Activated CD4-positive, alpha-beta T cell treated with anti-CD3 and anti-CD28 coated beads, Interleukin-2, amount 10 ng/mL, durations not matched to agents 7 days and 5 days (primary cell): ENCODE measurements around the gene CCL4. TPM values are rescaled to one million over a fixed set of nuclear protein-coding genes. Genes with fewer than 3 reads are reported as not detected.

Experiments
- CTCF ChIA-PET: fragments of 350-600 bp; sonication (Branson Sonifier 250); formaldehyde crosslinking; loops from one replicate; lab custom pipeline; 2021; ENCODE audit warnings: antibody characterized with exemption; lab: Charles Lee
- POLR2A ChIA-PET: fragments of 350-600 bp; sonication (Branson Sonifier 250); formaldehyde crosslinking; loops from one replicate; lab custom pipeline; 2021; ENCODE audit warnings: antibody characterized with exemption; lab: Charles Lee
- DNase-seq: peaks from one replicate; pipeline ENCODE4 v3.0.0-alpha.2; 2020
- H3K27ac Mint-ChIP-seq: one replicate; pipeline ENCODE4 v1.8.0; 2021; ENCODE audit warnings: mild to moderate bottlenecking, moderate library complexity, mixed read lengths
- H3K27me3 Mint-ChIP-seq: one replicate; pipeline ENCODE4 v1.8.0; 2021; ENCODE audit warnings: mixed read lengths
- H3K36me3 Mint-ChIP-seq: one replicate; pipeline ENCODE4 v1.8.0; 2021; ENCODE audit warnings: low read depth, mixed read lengths
- H3K4me1 Mint-ChIP-seq: one replicate; pipeline ENCODE4 v1.8.0; 2021; ENCODE audit warnings: mixed read lengths
- H3K4me3 Mint-ChIP-seq: one replicate; pipeline ENCODE4 v1.8.0; 2021; ENCODE audit warnings: mild to moderate bottlenecking, moderate library complexity, mixed read lengths
- H3K9me3 Mint-ChIP-seq: one replicate; pipeline ENCODE4 v1.8.0; 2021; ENCODE audit warnings: mixed read lengths
- total RNA-seq, 2 experiments: library from RNA; stranded (reverse); gene quantifications; one replicate each; pipeline ENCODE4 v1.2.3, GENCODE V29; 2021

The CCL4 gene
- total RNA-seq, 2 experiments from 2014 or later: 2.8 to 3.9 TPM

DNA sequence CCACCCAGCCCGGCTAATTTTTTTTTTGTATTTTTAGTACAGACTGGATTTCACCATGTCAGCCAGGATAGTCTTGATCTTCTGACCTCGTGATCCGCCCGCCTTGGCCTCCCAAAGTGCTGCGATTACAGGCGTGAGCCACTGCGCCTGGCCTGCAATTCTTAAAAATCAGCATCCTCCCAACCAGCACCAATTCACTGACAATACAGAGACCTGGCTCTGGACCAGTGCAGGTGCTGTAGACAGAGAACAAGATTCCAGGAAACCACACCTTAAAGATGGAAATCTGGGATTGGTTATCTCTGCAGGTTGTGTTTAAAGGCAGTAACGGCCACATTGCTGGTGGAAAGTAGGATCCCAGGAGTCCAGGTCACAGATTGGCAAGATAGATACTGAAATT lies 39.2 kb downstream of the CCL4 start:
- H3K27me3 Mint-ChIP-seq: peaks cover 12% of the 10 kb centered on the region
- no peaks in the 10 kb centered on the region for H3K4me1 Mint-ChIP-seq
- ChIA-PET CTCF (interaction anchor here (0.5 kb wide), 1 partner anchor 26 kb away, joined by 5 read pairs; no protein-coding TSS in a partner anchor), POLR2A (no interaction called here)
- no peak overlapping the region for H3K27ac Mint-ChIP-seq
- H3K36me3 Mint-ChIP-seq: no peaks in the 10 kb centered on the region
- no peak for DNase-seq
- H3K9me3 Mint-ChIP-seq: no peaks in the 10 kb centered on the region
- H3K4me3 Mint-ChIP-seq: no peak overlapping the region

DNA sequence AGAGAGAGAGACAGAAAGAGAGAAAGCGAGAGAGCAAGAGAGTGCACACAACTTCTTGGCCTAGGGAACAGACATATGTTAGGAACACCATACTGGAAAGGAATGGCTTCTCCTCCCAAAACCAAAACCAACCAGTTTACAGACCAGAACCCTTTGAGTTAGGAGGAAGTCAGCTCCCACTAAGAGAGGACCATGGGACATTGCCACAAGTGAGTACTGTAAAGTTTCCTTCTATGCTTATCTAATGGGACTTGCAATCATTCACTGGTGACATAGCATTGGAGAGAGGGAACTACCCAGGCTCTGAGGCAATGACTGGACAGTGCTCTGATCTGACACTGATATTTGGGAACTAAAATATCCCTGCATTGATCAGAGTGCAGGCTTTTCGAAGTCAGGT lies 40.4 kb downstream of the CCL4 start:
- H3K27ac Mint-ChIP-seq: no peak overlapping the region
- H3K36me3 Mint-ChIP-seq: no peaks in the 10 kb centered on the region
- H3K4me1 Mint-ChIP-seq: no peaks in the 10 kb centered on the region
- H3K27me3 Mint-ChIP-seq: peaks cover 15% of the 10 kb centered on the region
- ChIA-PET POLR2A (no interaction called here), CTCF (no interaction called here)
- no peak overlapping the region for H3K4me3 Mint-ChIP-seq
- no peaks in the 10 kb centered on the region for H3K9me3 Mint-ChIP-seq
- DNase-seq: no peak

DNA sequence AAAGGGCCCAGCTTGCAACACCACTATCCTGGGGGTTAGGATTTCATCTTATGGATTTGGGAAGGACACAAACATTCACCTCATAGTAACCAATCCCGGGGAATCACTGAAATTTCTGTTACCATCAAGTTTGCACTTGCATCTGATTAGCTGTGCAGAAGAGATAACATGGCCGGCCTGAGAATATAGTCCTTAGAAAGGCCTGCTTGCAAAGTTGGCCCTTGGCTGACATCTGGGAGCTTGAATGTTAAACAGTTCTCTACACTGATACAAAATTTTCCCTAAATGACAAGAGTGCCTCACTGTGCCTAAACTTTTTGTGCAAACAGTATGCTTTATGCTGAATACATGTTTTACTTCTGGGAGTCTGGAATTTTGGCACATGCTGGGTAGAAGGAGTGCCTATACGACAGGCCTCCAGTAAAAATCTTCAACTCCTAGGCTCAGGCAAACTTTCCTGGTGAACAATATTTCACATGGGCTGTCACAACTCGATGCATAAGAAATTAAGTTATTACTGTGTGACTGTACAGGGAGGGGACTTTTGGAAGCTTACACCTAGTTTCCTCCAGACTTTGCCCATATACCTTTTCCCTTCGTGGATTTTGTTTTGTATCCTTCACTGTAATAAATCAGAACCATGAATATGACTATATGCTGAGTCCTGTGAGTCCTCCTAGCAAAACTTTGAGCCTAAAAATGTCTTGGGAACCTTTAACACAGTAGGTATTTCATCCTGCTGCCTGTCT lies 41.5 kb downstream of the CCL4 start:
- Mint-ChIP-seq H3K4me3 (no peak overlapping the region), H3K9me3 (no peaks in the 10 kb centered on the region), H3K27ac (no peak overlapping the region), H3K4me1 (no peaks in the 10 kb centered on the region), H3K36me3 (no peaks in the 10 kb centered on the region), H3K27me3 (peaks cover 22% of the 10 kb centered on the region)
- CTCF ChIA-PET: interaction anchor here (0.6 to 1.5 kb wide), 3 partner anchors 21 to 556 kb away, joined by 3 to 5 read pairs (median 3); no protein-coding TSS in a partner anchor
- POLR2A ChIA-PET: no interaction called here
- no peak for DNase-seq

DNA sequence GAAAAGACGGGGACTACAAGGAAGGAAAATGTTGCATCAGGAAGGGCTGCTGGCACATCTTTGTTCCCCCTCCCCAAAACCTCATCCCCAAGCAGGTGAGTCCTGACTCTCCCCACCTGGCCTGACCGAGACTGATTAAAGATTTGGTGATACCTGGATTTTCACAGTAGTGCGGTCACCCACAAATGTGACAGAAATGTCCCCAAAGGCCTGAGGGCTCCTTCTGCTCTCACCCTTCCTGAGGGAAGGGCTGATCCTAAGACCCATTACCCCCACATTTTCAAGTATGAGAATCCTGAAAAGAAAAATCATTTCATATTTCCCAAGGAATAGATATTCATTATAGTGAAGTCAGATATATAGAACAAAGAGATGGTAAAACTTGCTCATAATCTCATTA lies 44.0 kb downstream of the CCL4 start:
- H3K4me3 Mint-ChIP-seq: no peak overlapping the region
- H3K36me3 Mint-ChIP-seq: no peaks in the 10 kb centered on the region
- CTCF ChIA-PET: interaction anchor here (1.4 to 1.9 kb wide), 2 partner anchors 158 to 178 kb away, joined by 3 to 15 read pairs; no protein-coding TSS in a partner anchor
- no peaks in the 10 kb centered on the region for H3K9me3 Mint-ChIP-seq
- no peak for DNase-seq
- no peaks in the 10 kb centered on the region for H3K4me1 Mint-ChIP-seq
- peaks cover 24% of the 10 kb centered on the region for H3K27me3 Mint-ChIP-seq
- POLR2A ChIA-PET: no interaction called here
- H3K27ac Mint-ChIP-seq: no peak overlapping the region

DNA sequence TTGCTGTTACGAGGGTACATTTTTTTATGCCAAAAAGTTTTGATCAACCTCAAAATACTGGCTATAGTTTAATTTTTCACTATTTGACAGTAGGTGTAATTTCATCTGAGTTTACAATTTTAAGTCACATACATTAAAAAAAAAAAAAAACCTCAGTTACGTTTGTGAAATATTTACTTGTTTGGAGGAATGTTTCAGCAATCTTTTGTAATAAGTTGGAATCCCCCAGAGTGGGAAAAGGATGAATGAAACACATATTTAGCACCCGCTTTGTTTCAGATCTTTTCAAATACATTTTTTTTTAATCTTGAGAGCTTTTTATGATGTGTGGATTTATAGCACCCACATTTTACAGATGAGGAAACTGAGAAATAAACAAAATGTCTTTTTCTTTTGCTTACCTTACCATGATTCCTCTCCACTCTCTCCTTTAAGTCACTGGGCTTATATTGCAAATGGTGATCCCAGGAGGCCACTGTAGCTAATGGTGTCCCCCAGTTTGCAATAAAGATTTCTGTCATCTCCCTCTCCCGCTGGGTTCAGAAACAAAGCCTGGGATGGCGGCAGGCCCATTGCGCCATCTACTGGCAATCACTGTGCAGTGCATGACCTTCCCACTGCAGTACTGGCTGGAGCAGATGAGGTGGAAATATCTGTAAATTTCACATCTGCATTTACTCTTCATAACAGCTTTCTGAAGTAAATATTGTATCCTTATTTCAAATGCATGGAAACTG lies 45.1 kb downstream of the CCL4 start:
- Mint-ChIP-seq H3K4me3 (no peak overlapping the region), H3K4me1 (no peaks in the 10 kb centered on the region), H3K9me3 (no peaks in the 10 kb centered on the region), H3K27ac (no peak overlapping the region), H3K36me3 (no peaks in the 10 kb centered on the region), H3K27me3 (peaks cover 27% of the 10 kb centered on the region)
- ChIA-PET CTCF (interaction anchor here (0.6 to 1.9 kb wide), 15 partner anchors 13 to 916 kb away, joined by 3 to 15 read pairs (median 3); no protein-coding TSS in a partner anchor), POLR2A (interaction anchor here (0.6 kb wide), 1 partner anchor 445 kb away, joined by 3 read pairs; no protein-coding TSS in a partner anchor)
- peak; percentile 63 for DNase-seq

DNA sequence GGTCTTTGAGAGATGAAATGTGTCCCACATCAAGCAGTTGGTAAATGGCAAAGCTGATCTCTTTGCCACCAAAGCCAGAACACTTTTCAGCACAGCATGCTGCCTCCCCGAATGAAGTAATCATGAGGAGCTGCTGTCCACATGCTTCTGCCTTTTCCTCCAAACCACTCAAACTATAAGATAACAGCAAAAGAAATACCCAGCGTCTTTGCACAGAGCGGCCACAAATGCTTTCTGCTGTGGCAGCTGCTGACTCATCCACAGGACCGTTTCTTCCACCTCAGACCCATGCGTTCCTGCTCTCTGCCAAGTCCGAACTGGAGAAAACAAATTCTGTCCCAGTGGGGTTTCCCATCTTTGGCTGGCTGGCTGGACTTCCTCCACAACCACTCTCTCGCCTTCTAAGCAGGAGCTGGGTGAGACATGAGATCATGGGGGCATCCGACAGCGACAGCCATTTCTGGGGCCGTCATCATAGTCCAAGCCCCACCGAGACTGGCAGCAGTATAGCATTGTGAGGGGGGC lies 45.7 kb downstream of the CCL4 start:
- Mint-ChIP-seq H3K4me1 (no peaks in the 10 kb centered on the region), H3K9me3 (no peaks in the 10 kb centered on the region), H3K27me3 (peaks cover 32% of the 10 kb centered on the region), H3K4me3 (no peak overlapping the region), H3K36me3 (no peaks in the 10 kb centered on the region), H3K27ac (no peak overlapping the region)
- DNase-seq: no peak
- ChIA-PET CTCF (interaction anchor here (0.8 to 1.9 kb wide), 9 partner anchors 13 to 179 kb away, joined by 3 to 15 read pairs (median 4); no protein-coding TSS in a partner anchor), POLR2A (no interaction called here)

DNA sequence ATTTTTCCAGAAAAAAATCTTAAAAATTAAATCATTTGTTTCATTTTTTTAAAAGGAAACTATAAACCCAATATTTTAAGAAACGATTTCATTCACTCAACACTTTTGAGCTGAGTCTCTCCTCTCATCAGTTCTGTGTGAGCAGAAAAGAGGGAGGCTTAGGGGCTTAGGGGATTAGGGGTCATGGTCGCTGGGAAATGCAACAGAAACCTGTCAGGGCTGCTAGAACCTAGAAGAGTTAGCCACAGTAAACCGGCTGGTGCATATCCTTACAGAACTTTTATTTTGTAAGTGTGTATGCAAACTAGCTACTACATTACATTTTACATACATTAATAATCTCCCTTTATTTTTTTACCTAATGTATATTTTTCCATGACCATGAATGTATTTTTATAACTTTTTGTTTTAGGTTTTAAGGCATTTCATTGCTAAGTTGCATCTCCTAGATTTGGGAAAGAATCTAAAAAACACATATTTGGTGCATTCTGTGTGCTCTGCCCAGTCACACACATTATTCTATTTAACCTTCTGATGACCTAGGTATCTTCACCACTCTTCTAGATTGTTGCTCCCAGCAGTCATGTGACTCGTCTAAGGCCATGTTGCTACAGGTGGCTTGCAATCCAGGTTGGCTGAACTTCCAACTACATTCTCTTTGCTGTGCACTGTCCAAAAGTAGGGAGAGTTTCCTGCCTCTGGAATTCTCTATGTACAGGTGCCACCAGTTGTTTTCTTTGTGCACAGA lies 48.4 kb downstream of the CCL4 start:
- H3K27me3 Mint-ChIP-seq: peaks cover 33% of the 10 kb centered on the region
- no peaks in the 10 kb centered on the region for H3K36me3 Mint-ChIP-seq
- POLR2A ChIA-PET: no interaction called here
- no peaks in the 10 kb centered on the region for H3K4me1 Mint-ChIP-seq
- no peaks in the 10 kb centered on the region for H3K9me3 Mint-ChIP-seq
- H3K4me3 Mint-ChIP-seq: no peak overlapping the region
- CTCF ChIA-PET: no interaction called here
- no peak overlapping the region for H3K27ac Mint-ChIP-seq
- DNase-seq: no peak

DNA sequence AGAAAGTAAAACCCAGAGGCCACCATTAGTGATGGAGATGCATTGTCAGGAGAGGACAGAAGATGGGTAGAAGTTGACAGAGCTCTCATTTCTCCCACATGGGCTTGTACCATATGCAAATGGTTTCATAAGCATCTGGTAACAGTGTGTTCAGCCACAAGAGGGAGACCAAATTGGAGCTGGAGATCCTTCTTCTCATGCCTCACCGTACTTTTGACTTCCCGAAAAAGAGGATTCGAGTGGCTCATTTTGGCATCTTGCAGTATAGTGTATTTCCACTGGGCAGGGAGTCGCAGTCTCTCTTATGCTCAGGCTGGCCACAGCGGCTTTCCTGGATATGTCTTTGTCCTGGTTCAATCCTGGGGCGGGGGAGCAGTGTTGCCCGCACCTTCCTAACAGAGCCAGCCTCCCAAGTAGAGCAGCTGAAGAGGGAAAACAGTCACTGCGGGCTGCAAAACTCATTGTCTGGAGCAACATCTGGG lies 49.1 kb downstream of the CCL4 start:
- Mint-ChIP-seq H3K4me3 (no peak overlapping the region), H3K27me3 (peaks cover 32% of the 10 kb centered on the region), H3K9me3 (no peaks in the 10 kb centered on the region), H3K4me1 (no peaks in the 10 kb centered on the region), H3K36me3 (no peaks in the 10 kb centered on the region), H3K27ac (no peak overlapping the region)
- POLR2A ChIA-PET: no interaction called here
- DNase-seq: no peak
- CTCF ChIA-PET: no interaction called here

DNA sequence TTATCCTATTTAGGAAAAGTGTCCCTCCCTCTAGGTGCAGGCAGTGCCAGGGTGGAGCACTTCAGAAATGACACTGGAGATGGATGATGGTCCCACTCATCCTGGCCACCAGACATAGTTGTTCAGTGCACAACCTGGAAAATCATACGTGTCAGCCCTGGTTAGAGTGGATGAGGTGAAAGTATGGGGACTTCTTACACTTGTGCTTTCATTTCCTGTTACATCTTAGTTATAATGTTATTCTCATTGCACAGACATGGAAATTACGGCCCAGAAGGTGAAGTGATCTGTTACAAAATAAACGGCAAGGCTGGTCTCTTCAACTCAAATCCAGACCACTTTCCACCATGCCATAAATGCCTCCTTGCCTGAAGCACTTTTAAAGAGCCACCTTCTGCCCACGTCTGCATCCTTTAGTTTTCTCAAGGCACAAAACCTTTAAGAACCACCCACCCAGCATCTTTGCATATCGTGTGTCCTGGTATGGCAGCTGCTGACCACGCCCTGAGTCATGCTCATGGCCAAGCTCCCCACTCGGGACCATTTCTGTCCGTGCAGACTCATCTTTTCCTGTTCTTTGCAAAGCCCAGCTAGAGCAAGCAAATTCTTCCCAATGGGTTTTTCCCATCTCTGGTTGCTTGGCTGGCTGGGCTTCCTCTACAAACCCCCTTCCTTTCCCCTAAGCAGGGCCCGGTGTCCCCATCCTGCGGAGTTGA lies 50.4 kb downstream of the CCL4 start:
- Mint-ChIP-seq H3K4me3 (no peak overlapping the region), H3K9me3 (no peaks in the 10 kb centered on the region), H3K27me3 (peaks cover 25% of the 10 kb centered on the region), H3K36me3 (no peaks in the 10 kb centered on the region), H3K27ac (no peak overlapping the region), H3K4me1 (no peaks in the 10 kb centered on the region)
- ChIA-PET POLR2A (no interaction called here), CTCF (no interaction called here)
- DNase-seq: no peak

Other genes starting within 250 kb of the CCL4 start
- gene HEATR9, start 234.9 kb upstream of the CCL4 start, total RNA-seq: under 1 TPM; 0.17 to 0.27 TPM
- 10 to 100 TPM; 68.7 to 81.3 TPM for gene CCL5, start 223.5 kb upstream of the CCL4 start, total RNA-seq
- gene RDM1, start 173.1 kb upstream of the CCL4 start, total RNA-seq: 1 to 10 TPM; 7.0 to 7.9 TPM
- not detected for gene LYZL6, start 160.1 kb upstream of the CCL4 start, total RNA-seq
- gene CCL16, start 122.3 kb upstream of the CCL4 start, total RNA-seq: not detected
- gene CCL14, start 117.1 kb upstream of the CCL4 start, total RNA-seq: not detected
- not detected for gene CCL15, start 102.3 kb upstream of the CCL4 start, total RNA-seq
- gene CCL23, start 85.9 kb upstream of the CCL4 start, total RNA-seq: not detected
- not detected for gene CCL18, start 39.6 kb upstream of the CCL4 start, total RNA-seq
- gene CCL3, start 13.7 kb upstream of the CCL4 start, total RNA-seq: 1 to 10 TPM; 3.7 to 4.1 TPM
- gene TBC1D3B, start 72.8 kb downstream of the CCL4 start, total RNA-seq: 1 to 10 TPM; 2.4 to 3.3 TPM
- gene CCL3L1, start 92.9 kb downstream of the CCL4 start, total RNA-seq: not detected
- gene CCL4L2, start 107.2 kb downstream of the CCL4 start, total RNA-seq: not detected
- gene TBC1D3I, start 160.7 kb downstream of the CCL4 start, total RNA-seq: under 1 TPM; 0.72 to 0.96 TPM
- gene TBC1D3G, start 220.1 kb downstream of the CCL4 start, total RNA-seq: not detected